ENCODE data around the gene COL7A1.

DNA sequence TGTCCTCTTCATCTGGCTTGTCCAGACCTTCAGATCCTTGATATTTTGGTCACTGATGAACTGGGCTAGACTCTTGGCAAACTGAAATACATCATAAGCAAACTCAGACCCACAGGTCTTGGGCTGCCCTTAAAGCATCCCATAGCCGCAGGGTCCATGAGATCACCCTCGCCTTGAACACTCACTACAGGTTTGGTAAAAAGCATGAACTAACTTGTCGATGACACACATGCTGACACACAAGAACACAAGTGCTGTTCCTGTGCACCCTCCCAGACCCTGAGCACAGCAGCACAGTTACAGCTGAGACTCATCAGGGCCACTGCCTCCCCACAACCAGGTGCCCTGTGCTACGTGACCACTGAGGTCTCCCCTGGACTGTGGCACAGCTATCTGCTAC is 59.6 kb downstream of the COL7A1 start:
- TF ChIP-seq EP300 (IDR thresholded peaks at IDR 0.05; ENCODE audit: borderline replicate concordance in 1 of 2, low read depth in 1 of 2, low read length in 1 of 2) (no peak), TEAD4 (IDR thresholded peaks at IDR 0.05; ENCODE audit: borderline replicate concordance, insufficient read depth) (no peak), RFX5 (IDR thresholded peaks at IDR 0.05; ENCODE audit: low read length) (no peak), RAD21 (IDR thresholded peaks at IDR 0.05; ENCODE audit: low read length) (no peak)
- TF ChIP-seq, protein P1, sequence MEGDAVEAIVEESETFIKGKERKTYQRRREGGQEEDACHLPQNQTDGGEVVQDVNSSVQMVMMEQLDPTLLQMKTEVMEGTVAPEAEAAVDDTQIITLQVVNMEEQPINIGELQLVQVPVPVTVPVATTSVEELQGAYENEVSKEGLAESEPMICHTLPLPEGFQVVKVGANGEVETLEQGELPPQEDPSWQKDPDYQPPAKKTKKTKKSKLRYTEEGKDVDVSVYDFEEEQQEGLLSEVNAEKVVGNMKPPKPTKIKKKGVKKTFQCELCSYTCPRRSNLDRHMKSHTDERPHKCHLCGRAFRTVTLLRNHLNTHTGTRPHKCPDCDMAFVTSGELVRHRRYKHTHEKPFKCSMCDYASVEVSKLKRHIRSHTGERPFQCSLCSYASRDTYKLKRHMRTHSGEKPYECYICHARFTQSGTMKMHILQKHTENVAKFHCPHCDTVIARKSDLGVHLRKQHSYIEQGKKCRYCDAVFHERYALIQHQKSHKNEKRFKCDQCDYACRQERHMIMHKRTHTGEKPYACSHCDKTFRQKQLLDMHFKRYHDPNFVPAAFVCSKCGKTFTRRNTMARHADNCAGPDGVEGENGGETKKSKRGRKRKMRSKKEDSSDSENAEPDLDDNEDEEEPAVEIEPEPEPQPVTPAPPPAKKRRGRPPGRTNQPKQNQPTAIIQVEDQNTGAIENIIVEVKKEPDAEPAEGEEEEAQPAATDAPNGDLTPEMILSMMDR (IDR thresholded peaks at IDR 0.05) = no peak
- TF ChIP-seq, protein P2, sequence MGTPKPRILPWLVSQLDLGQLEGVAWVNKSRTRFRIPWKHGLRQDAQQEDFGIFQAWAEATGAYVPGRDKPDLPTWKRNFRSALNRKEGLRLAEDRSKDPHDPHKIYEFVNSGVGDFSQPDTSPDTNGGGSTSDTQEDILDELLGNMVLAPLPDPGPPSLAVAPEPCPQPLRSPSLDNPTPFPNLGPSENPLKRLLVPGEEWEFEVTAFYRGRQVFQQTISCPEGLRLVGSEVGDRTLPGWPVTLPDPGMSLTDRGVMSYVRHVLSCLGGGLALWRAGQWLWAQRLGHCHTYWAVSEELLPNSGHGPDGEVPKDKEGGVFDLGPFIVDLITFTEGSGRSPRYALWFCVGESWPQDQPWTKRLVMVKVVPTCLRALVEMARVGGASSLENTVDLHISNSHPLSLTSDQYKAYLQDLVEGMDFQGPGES (IDR thresholded peaks at IDR 0.05; ENCODE audit: low read depth, low read length) = no peak

Measured in SK-N-SH (cell line).